ENCODE measurements around the gene TARS3.

DNA sequence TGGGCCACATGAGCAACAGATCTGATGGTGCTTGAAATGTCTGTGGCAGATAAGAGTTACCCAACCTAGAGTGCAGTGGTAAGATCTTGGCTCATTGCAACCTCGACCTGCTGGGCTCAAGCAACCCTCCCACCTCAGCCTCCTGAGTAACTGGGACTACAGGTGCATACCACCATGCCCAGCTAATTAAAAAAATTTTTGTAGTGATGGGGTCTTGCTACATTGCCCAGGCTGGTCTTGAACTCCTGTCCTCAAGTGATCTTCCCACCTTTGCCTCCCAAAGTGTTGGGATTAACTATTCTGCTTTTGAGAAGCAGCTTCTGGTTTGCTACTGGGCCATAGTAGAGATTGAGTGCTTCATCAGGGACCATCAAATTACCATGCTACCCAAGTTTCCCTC, 2.9 kb upstream of the TARS3 start:
- TF ChIP-seq, protein P1, sequence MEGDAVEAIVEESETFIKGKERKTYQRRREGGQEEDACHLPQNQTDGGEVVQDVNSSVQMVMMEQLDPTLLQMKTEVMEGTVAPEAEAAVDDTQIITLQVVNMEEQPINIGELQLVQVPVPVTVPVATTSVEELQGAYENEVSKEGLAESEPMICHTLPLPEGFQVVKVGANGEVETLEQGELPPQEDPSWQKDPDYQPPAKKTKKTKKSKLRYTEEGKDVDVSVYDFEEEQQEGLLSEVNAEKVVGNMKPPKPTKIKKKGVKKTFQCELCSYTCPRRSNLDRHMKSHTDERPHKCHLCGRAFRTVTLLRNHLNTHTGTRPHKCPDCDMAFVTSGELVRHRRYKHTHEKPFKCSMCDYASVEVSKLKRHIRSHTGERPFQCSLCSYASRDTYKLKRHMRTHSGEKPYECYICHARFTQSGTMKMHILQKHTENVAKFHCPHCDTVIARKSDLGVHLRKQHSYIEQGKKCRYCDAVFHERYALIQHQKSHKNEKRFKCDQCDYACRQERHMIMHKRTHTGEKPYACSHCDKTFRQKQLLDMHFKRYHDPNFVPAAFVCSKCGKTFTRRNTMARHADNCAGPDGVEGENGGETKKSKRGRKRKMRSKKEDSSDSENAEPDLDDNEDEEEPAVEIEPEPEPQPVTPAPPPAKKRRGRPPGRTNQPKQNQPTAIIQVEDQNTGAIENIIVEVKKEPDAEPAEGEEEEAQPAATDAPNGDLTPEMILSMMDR (IDR thresholded peaks at IDR 0.05; ENCODE audit: insufficient read depth, low read length): no peak
- TF ChIP-seq POLR2AphosphoS5 (IDR thresholded peaks at IDR 0.05; ENCODE audit: low read depth): no peak

Data from HL-60 (cell line).